Right cardiac atrium (tissue), 5 donors: ENCODE measurements around the gene THADA. TPM values are rescaled to one million over a fixed set of nuclear protein-coding genes. Genes with fewer than 3 reads are reported as not detected.
"Not testable (repeated sequence)": the region's sequence is repeated elsewhere in the genome, so short reads cannot be mapped to it uniquely, and the experiment has no call there.

Experiments
- ATAC-seq, 2 donors: fragments of 200-7000 bp; cut with Tn5 transposase; one replicate each; pipeline versions ENCODE4 v1.8.0 to v1.9.1; 2020; ENCODE audit warnings: moderate library complexity in 2 of 2, mild to moderate bottlenecking in 1 of 2
- DNase-seq, 3 donors: peaks; one replicate each; pipeline ENCODE4 v3.0.0-alpha.2; 2020
- H3K27ac ChIP-seq: one replicate; pipeline ENCODE4 v1.5.1; 2013; ENCODE audit warnings: mild to moderate bottlenecking, low read length, control low read depth, moderate library complexity
- H3K27me3 ChIP-seq: one replicate; pipeline ENCODE4 v1.6.1; 2013; ENCODE audit not compliant: control insufficient read depth, insufficient read depth
- H3K4me1 ChIP-seq: one replicate; pipeline ENCODE4 v1.6.1; 2013; ENCODE audit warnings: low read length; ENCODE audit not compliant: control insufficient read depth, insufficient read depth
- H3K4me3 ChIP-seq: one replicate; pipeline ENCODE4 v1.5.1; 2013; ENCODE audit warnings: low read length, control low read depth
- H3K9me3 ChIP-seq: one replicate; pipeline ENCODE4 v1.6.1; 2013; ENCODE audit warnings: low read length; ENCODE audit not compliant: control insufficient read depth
- WGBS: extraction: QIAGEN DNeasy Blood & Tissue Kit; methylation state at CpG from one replicate; pipeline ENCODE4 v1.1.7; 2013; 5-methylcytosine and 5-hydroxymethylcytosine counted together
- intact Hi-C, 4 donors: fragments of 100-400 bp; cut with DNase I; formaldehyde crosslinking; loops; one replicate each; pipeline versions ENCODE4 v1.11.0 to v1.14.0; 2022 to 2023
- polyA plus RNA-seq: library from polyadenylated mRNA; stranded (reverse); fragments of 200-250 nt; gene quantifications from one replicate; pipeline ENCODE4 v1.2.3, GENCODE V29; 2013
- total RNA-seq, 4 donors: library from RNA; stranded (reverse); fragmentation: NEBNext Ultra II Directional; extraction: Animal tissue kit (Norgen Biotek cat#: 25700); gene quantifications; one replicate each; pipeline ENCODE4 v1.2.1, GENCODE V29; 2021
- donor health status: healthy with polysubstance abuse.
- donor health status: DM: no; HTN: yes; CAD: no.
- donor health status: DM: no; HTN: no; CAD: no.
- donor health status: DM: no; HTN: yes; CAD: no; lungs with severe emphysema.
- donor health status: DM: yes; HTN: yes; CAD: no.

THADA gene
- total and polyA plus RNA-seq, 5 donors, result 10.6 to 20.7 (median 19.8) TPM

GRCh38 chr2:43600596-43600995 lies 4.8 kb upstream of the THADA start:
- 62% methylated on average over 1 of the region's 1 CpG for WGBS
- H3K4me1 ChIP-seq, H3K27me3 ChIP-seq, DNase-seq, ATAC-seq, intact Hi-C loops, H3K27ac ChIP-seq, H3K4me3 ChIP-seq, H3K9me3 ChIP-seq: not testable (repeated sequence)

- intact Hi-C loops, result no loop called here
- no peak for ATAC-seq
- peak overlapping the region; percentile 87 for H3K4me3 ChIP-seq
Observed at GRCh38 chr2:43594875-43595274, 963 bp downstream of the THADA start.

GRCh38 chr2:43593254-43593653 lies 2.6 kb downstream of the THADA start:
- Histone ChIP-seq H3K4me3 (no peak overlapping the region), H3K4me1 (no peaks in the 10 kb centered on the region), H3K27ac (no peak overlapping the region), H3K9me3 (no peaks in the 10 kb centered on the region), H3K27me3 (no peaks in the 10 kb centered on the region)
- WGBS, result 89% methylated on average over 3 of the region's 3 CpGs
- no peak for DNase-seq
- intact Hi-C loops, result no loop called here
- no peak for ATAC-seq

More at GRCh38 chr2:43594875-43595274, 963 bp downstream of the THADA start:
- H3K27me3 ChIP-seq, result no peaks in the 10 kb centered on the region
- H3K27ac ChIP-seq, result no peak overlapping the region
- H3K9me3 ChIP-seq, result no peaks in the 10 kb centered on the region
- DNase-seq, result no peak
- H3K4me1 ChIP-seq, result no peaks in the 10 kb centered on the region
- WGBS, result 93% methylated on average over 3 of the region's 3 CpGs

- intact Hi-C loops, result no loop called here
- ATAC-seq (no peak), DNase-seq (no peak)
- H3K9me3 ChIP-seq, result no peaks in the 10 kb centered on the region
- H3K4me1 ChIP-seq, result no peaks in the 10 kb centered on the region
- no peak overlapping the region for H3K27ac ChIP-seq
- H3K4me3 ChIP-seq, result no peak overlapping the region
- H3K27me3 ChIP-seq, result no peaks in the 10 kb centered on the region
Observed at GRCh38 chr2:43592443-43592842, 3.4 kb downstream of the THADA start.

- Histone ChIP-seq H3K4me1 (no peaks in the 10 kb centered on the region), H3K9me3 (no peaks in the 10 kb centered on the region), H3K27ac (no peak overlapping the region), H3K4me3 (no peak overlapping the region), H3K27me3 (no peaks in the 10 kb centered on the region)
- intact Hi-C loops, result no loop called here
- 98% methylated on average over 3 of the region's 3 CpGs for WGBS
- ATAC-seq, result no peak
- no peak for DNase-seq
Observed at GRCh38 chr2:43585708-43586107, 10.1 kb downstream of the THADA start.

- intact Hi-C loops, result no loop called here
- H3K27me3 ChIP-seq, result no peaks in the 10 kb centered on the region
Observed at GRCh38 chr2:43579275-43579981, 16.4 kb downstream of the THADA start.

GRCh38 chr2:43576981-43577892 lies 18.6 kb downstream of the THADA start:
- Histone ChIP-seq H3K27me3 (no peaks in the 10 kb centered on the region), H3K27ac (peak overlapping the region; percentile 74), H3K4me1 (no peaks in the 10 kb centered on the region), H3K9me3 (no peaks in the 10 kb centered on the region), H3K4me3 (no peak overlapping the region)
- intact Hi-C loops, result no loop called here
- DNase-seq (no peak), ATAC-seq (peak; percentile 60)
- WGBS, result 36% methylated on average over 8 of the region's 8 CpGs

More at GRCh38 chr2:43579275-43579981, 16.4 kb downstream of the THADA start:
- 79% methylated on average over 5 of the region's 5 CpGs for WGBS
- Histone ChIP-seq H3K9me3 (no peaks in the 10 kb centered on the region), H3K4me3 (no peak overlapping the region), H3K27ac (no peak overlapping the region), H3K4me1 (no peaks in the 10 kb centered on the region)
- ATAC-seq, result peak; percentile 62 to 68
- DNase-seq, result no peak

- Histone ChIP-seq H3K27me3 (no peaks in the 10 kb centered on the region), H3K4me3 (no peak overlapping the region), H3K9me3 (no peaks in the 10 kb centered on the region), H3K4me1 (no peaks in the 10 kb centered on the region), H3K27ac (no peak overlapping the region)
- no peak for ATAC-seq
- WGBS, result 91% methylated on average over 1 of the region's 1 CpG
- intact Hi-C loops, result no loop called here
- no peak for DNase-seq
Observed at GRCh38 chr2:43572244-43572643, 23.6 kb downstream of the THADA start.

GRCh38 chr2:43569921-43570320 lies 25.9 kb downstream of the THADA start:
- Histone ChIP-seq H3K4me3 (no peak overlapping the region), H3K4me1 (no peaks in the 10 kb centered on the region), H3K9me3 (no peaks in the 10 kb centered on the region), H3K27ac (no peak overlapping the region), H3K27me3 (no peaks in the 10 kb centered on the region)
- DNase-seq (no peak), ATAC-seq (no peak)
- intact Hi-C loops, result no loop called here
- WGBS, result 86% methylated on average over 3 of the region's 3 CpGs

GRCh38 chr2:43568228-43568627 lies 27.6 kb downstream of the THADA start:
- no peaks in the 10 kb centered on the region for H3K27me3 ChIP-seq
- WGBS, result 87% methylated on average over 1 of the region's 1 CpG
- ATAC-seq (no peak), DNase-seq (no peak)
- no peak overlapping the region for H3K27ac ChIP-seq
- H3K9me3 ChIP-seq, result no peaks in the 10 kb centered on the region
- intact Hi-C loops, result no loop called here
- no peaks in the 10 kb centered on the region for H3K4me1 ChIP-seq
- no peak overlapping the region for H3K4me3 ChIP-seq

GRCh38 chr2:43566461-43566729 lies 29.4 kb downstream of the THADA start:
- DNase-seq (no peak), ATAC-seq (no peak)
- intact Hi-C loops, result no loop called here
- Histone ChIP-seq H3K27me3 (no peaks in the 10 kb centered on the region), H3K27ac (no peak overlapping the region), H3K4me3 (no peak overlapping the region), H3K4me1 (no peaks in the 10 kb centered on the region), H3K9me3 (no peaks in the 10 kb centered on the region)
